GM20000 (cell line): Measurements from ENCODE around the gene EPHA10.

Experiments used
- DNase-seq: peaks from one replicate; pipeline ENCODE4 v3.0.0; 2012; ENCODE audit warnings: low spot score
- CTCF ChIP-seq: IDR thresholded peaks from 2 replicates; pipeline ENCODE4 v1.5.1; 2012; ENCODE audit warnings: mild to moderate bottlenecking, control low read depth; ENCODE audit errors: extremely low read depth, missing control alignments

Gene EPHA10

DNA sequence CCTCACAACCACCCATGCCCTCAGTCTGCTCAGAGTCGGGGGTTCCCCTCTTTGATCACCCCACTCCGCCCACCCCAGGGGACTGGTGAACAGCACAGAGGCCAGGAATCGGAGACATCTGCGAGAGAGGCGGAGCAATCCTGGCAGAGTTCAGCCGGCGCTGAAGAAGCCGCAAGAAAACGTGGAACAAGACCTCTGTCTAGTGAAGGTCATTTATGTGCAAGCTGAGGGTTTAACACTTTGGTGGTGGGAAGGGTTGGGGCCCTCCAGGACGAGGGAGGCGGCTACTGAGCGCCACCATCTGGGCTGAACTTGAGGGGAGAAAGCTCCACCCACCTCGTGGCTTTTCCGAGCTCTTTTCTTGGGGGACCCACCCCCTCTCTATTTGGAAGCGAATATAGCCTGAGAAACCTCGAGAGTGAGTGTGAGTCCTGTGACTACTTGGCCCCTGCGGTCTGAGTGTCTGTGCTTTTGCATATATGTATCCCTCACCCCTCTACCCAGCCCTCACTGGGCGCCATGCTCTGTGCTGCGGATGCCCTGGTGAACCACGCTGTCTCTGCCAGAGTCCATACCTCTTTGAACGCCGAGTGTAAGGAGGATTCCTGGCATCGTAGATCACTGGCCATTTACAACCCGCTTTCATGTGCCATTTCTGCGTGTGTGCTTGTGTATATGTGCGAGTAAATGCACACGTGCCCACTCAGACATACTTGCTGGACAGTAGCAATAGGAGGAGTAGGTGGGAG is 1.2 kb upstream of the EPHA10 start:
- TF ChIP-seq CTCF: no peak
- no peak for DNase-seq

- peak; percentile 80 for DNase-seq
- no peak for TF ChIP-seq CTCF
Measured at GRCh38 chr1:37764414-37764825, 500 bp downstream of the EPHA10 start.

DNA sequence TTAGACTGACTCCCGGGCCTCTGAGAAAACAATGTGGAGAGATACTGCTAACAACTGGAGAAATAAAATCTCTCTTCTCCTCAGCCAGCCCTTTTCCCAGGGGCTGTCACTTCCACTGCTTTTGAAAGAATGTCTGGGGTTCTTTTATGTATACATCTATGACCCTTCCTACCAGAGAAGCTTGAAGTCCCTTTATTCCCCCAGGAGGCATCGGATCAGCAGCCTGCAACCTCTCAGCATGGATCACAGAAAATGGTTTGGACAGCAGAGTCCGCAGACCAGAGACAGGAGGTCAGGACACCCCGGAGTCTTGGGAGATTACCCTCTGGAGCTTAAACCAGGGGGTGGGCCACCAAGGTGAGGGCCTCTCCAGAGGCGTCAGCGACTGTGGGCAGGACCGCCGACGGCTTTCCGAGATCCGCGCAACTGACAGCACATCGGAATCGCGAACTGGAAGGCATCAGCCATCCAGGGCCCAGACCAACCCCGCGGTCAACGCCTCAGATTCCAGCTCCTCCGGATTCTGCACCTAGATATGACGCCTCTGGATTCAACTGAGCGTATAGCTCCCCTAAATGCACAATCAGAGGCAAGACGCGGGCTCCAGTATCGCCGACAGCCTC is 1.0 kb downstream of the EPHA10 start:
- no peak for DNase-seq
- no peak for TF ChIP-seq CTCF

DNA sequence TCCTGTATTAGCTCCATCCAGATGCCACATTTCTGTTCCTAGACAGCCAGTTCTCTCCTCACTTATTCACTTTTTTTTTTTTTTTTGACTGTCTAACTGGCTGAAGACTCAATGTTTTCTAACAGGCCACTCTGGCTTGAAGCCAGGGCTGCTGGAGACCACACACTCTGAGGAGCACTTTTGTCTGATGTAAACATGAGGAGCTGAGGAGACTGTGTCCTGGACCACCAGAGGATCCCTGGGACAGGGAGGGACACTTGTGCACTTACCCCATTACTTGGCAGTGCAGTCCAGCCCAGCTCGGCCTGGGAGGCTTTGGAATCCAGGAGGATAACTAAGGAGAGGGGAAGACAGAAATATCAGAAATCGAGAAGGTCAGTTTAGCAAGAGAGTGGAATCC is 2.4 kb downstream of the EPHA10 start:
- TF ChIP-seq CTCF: no peak
- DNase-seq: no peak

- no peak for TF ChIP-seq CTCF
- no peak for DNase-seq
Measured at GRCh38 chr1:37761416-37762095, 3.4 kb downstream of the EPHA10 start.

GRCh38 chr1:37759451-37759850 is 5.5 kb downstream of the EPHA10 start:
- TF ChIP-seq CTCF: no peak
- DNase-seq: no peak

- TF ChIP-seq CTCF: no peak
- no peak for DNase-seq
Measured at GRCh38 chr1:37755951-37756560, 8.9 kb downstream of the EPHA10 start.
